ENCODE data around the gene OXCT1.
"Not testable (repeated sequence)": the region's sequence is repeated elsewhere in the genome, so short reads cannot be mapped to it uniquely, and the experiment has no call there.

The OXCT1 gene

DNA sequence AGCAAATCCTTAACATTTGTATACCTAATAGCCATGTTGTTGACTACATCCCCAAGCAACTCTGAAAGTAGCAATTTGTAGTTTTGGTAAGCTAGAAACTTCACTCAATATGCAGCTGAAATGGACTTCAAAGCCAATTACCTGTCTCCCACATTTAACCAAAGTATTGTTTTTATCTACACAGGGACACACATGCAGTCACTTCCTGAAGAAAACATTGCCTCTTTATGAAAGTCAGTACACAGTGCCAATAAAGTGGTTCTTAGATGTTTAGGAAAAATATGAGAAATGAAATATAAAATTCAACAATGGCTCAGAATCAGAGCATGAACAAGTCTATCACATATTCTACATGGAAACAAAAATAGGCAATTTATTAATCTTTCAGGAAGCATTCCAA is 49.2 kb downstream of the OXCT1 start:
- TF ChIP-seq, protein P1, sequence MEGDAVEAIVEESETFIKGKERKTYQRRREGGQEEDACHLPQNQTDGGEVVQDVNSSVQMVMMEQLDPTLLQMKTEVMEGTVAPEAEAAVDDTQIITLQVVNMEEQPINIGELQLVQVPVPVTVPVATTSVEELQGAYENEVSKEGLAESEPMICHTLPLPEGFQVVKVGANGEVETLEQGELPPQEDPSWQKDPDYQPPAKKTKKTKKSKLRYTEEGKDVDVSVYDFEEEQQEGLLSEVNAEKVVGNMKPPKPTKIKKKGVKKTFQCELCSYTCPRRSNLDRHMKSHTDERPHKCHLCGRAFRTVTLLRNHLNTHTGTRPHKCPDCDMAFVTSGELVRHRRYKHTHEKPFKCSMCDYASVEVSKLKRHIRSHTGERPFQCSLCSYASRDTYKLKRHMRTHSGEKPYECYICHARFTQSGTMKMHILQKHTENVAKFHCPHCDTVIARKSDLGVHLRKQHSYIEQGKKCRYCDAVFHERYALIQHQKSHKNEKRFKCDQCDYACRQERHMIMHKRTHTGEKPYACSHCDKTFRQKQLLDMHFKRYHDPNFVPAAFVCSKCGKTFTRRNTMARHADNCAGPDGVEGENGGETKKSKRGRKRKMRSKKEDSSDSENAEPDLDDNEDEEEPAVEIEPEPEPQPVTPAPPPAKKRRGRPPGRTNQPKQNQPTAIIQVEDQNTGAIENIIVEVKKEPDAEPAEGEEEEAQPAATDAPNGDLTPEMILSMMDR (conservative IDR thresholded peaks at IDR 0.05), result no peak
- no peak for TF ChIP-seq ZFX (IDR thresholded peaks at IDR 0.05)
- H3K27ac ChIP-seq, result no peak overlapping the region

DNA sequence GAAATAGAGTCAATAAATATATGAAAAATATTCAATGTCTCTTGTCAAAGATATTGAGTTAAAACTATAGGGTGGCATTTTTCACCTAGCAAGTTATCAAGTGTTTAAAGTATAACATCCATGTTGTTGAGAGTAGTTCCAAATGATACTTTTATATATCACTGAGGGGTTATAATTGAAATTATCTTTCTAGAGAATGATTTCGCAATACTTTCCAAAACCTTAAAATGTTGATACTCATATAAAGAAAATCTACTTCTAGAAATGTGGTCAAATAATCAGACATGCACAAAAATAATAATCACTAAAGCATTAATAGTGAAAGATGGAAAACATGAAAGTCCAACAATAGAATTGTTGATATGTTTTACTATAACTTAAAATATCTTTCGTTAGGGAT is 50.1 kb downstream of the OXCT1 start:
- H3K27ac ChIP-seq, result no peak overlapping the region
- no peak for TF ChIP-seq ZFX (IDR thresholded peaks at IDR 0.05)
- TF ChIP-seq, protein P1 (conservative IDR thresholded peaks at IDR 0.05), result no peak

DNA sequence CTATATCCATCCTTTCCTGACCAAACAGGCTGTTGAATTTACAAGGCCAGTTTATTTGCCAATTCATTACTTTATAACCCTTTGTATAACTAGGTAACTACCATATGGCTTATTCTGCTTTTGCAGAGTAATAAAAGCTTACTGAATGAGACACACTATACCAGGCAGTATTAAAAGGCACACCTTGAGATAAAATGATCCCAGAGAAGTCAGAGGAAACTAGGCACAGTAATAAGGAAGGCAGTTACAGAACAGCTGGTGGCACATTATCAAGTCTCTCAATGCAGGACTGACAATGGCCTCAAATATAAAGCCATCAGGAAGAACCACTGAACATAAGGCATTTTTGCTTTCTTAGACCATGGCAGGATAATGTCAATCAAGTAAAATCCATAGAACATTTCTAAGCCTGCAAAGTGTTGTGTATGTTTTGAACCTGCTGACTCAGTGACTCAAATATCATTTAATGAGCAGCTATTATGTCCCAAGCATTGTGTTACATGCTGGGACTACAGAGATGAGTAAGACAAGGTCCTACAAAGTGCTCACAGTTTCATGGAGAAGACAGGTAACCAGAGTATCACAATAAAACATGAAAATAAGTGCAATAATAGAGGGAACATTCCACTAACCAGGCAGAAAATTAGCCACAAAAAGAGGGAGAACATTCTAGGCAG is 52.5 kb downstream of the OXCT1 start:
- TF ChIP-seq, protein P1 (conservative IDR thresholded peaks at IDR 0.05), result no peak
- H3K27ac ChIP-seq, result no peak overlapping the region

DNA sequence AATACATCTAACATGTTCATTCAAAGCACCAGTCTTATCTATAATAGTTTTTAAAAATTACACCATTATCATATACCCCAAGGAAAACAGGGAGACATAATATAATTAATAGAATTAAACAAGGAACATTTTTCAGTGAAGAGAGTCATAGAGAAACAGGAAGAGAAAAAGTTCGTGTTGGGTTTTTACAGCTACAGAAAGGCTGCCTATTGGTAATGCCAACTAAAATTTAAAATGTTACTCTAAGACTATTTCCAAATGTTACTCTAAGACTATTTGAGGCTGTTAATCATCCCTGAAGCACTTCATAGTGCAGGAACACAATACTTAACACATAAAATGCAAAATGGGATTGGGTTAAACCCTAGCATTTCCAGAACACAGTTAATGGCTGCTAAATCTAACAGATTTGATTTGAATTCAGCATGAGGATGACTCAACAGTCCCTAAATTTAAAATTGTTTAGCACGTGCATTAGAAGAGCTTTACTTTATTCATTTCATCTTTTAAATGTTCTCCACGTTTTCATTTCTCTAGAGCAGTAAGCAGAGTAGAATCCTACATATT is 54.5 kb downstream of the OXCT1 start:
- no peak for TF ChIP-seq ZFX (IDR thresholded peaks at IDR 0.05)
- TF ChIP-seq, protein P1 (conservative IDR thresholded peaks at IDR 0.05), result no peak
- no peak overlapping the region for H3K27ac ChIP-seq

DNA sequence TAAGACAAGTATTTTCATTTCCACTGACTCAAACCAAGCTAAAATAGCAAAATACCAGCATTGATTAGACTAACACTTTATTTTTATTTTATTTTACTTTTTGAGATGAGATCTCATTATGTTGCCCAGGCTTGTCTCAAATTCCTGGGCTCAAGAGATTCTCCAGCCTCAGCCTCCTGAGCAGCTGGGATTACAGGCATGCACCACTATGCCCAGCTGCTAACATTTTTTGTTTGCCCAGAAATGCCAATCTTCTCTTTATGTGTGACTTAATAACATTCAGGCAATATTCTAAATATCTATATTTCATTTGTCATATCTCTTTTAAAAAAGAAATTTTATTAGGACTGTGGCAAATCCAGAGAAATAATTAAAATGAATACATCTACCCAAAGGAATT is 55.0 kb downstream of the OXCT1 start:
- no peak overlapping the region for H3K27ac ChIP-seq

DNA sequence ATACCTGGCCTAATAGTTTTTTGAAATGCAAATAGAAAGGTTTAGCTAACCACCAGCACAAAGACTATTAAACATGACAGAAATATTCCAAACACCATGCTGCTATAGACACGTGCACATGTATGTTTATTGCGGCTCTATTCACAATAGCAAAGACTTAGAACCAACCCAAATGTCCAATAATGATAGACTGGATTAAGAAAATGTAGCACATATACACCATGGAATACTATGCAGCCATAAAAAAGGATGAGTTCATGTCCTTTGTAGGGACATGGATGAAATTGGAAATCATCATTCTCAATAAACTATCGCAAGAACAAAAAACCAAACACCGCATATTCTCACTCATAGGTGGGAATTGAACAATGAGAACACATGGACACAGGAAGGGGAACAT is 55.9 kb downstream of the OXCT1 start:
- not testable (repeated sequence) for H3K27ac ChIP-seq

More for the DNA sequence above, 55.0 kb downstream of the OXCT1 start:
- TF ChIP-seq, protein P1 (conservative IDR thresholded peaks at IDR 0.05), result no peak
- TF ChIP-seq ZFX (IDR thresholded peaks at IDR 0.05), result no peak

DNA sequence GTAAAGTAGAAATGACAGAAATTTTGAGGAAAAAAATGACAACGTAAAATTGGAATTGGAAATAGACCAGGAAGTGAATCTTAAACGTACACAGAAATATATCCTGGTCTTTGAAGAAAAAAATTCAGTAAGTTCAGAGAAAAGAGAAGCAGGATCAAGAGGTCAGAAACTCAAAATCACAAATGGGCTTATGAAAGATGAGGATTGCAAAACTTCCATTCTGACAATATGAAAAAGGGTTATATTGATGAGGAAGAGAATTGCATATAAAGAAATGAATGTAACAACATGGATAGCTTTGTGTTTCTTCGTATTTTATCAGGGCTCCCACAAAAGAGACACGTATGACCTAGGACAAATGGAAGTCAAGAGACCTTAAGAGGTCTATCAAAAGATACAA is 58.1 kb downstream of the OXCT1 start:
- no peak overlapping the region for H3K27ac ChIP-seq
- TF ChIP-seq ZFX (IDR thresholded peaks at IDR 0.05), result no peak
- TF ChIP-seq, protein P1 (conservative IDR thresholded peaks at IDR 0.05), result no peak

DNA sequence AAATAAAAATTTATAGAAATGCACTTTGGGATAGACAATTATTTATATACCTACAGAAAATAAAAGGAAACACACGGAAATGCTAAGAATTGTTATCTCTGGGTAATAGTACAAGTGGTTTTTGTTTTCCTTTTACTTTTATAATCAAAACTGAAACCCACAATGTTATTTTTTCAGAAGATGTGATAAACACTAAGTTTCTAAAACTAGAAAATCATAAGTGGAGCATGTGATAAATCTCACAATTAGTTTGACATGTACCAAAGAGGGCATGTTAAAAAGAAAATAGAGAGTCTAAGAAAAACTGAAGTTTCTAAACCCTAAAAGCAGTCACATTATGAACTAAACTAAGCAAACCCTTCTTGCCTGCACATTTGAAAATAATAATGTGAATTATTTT is 61.1 kb downstream of the OXCT1 start:
- H3K27ac ChIP-seq, result no peak overlapping the region
- TF ChIP-seq, protein P1 (conservative IDR thresholded peaks at IDR 0.05), result no peak
- no peak for TF ChIP-seq ZFX (IDR thresholded peaks at IDR 0.05)
